Naive thymus-derived CD4-positive, alpha-beta T cell (primary cell): ENCODE data around the gene SPEG. TPM values are rescaled to one million over a fixed set of nuclear protein-coding genes. Genes with fewer than 3 reads are reported as not detected.

Experiments used
- ATAC-seq: fragments of 150-1000 bp; cut with Tn5 transposase; 2 replicates; pipeline ENCODE4 v1.10.0; 2021; ENCODE audit warnings: mild to moderate bottlenecking, moderate library complexity
- CTCF ChIA-PET: fragments of 350-600 bp; sonication (Branson Sonifier 250); formaldehyde crosslinking; loops from one replicate; lab custom pipeline; 2021; ENCODE audit warnings: antibody characterized with exemption; lab: Charles Lee
- POLR2A ChIA-PET: fragments of 350-600 bp; sonication (Branson Sonifier 250); formaldehyde crosslinking; loops from one replicate; lab custom pipeline; 2021; ENCODE audit warnings: antibody characterized with exemption, inconsistent platforms; lab: Charles Lee
- DNase-seq, 9 donors: peaks; one replicate each; pipeline versions ENCODE4 v3.0.0 to v3.0.0-alpha.2; 2020 to 2022; ENCODE audit warnings: mixed read lengths in 1 of 9
- H3K27ac ChIP-seq: one replicate; pipeline ENCODE4 v1.7.0; 2013; ENCODE audit warnings: mild to moderate bottlenecking, low read depth, low read length, moderate library complexity
- H3K27me3 ChIP-seq, 2 donors: one replicate each; pipeline ENCODE4 v1.7.0; 2013; ENCODE audit warnings: low read length in 2 of 2, mild to moderate bottlenecking in 2 of 2, moderate library complexity in 2 of 2; ENCODE audit not compliant: control insufficient read depth in 2 of 2, insufficient read depth in 2 of 2
- H3K36me3 ChIP-seq, 3 experiments: 1 replicate in 2 of 3; 2 replicates in 1 of 3; pipeline ENCODE4 v1.7.0; 2013; ENCODE audit warnings: low read length in 3 of 3, mild to moderate bottlenecking in 3 of 3, moderate library complexity in 1 of 3; ENCODE audit not compliant: insufficient read depth in 3 of 3, control insufficient read depth in 2 of 3
- H3K4me1 ChIP-seq, 2 donors: one replicate each; pipeline ENCODE4 v1.7.0; 2013; ENCODE audit warnings: low read length in 2 of 2, mild to moderate bottlenecking in 2 of 2, moderate library complexity in 1 of 2; ENCODE audit not compliant: control insufficient read depth in 2 of 2, insufficient read depth in 2 of 2
- H3K4me3 ChIP-seq: 2 replicates; pipeline ENCODE4 v1.7.0; 2013; ENCODE audit warnings: mild to moderate bottlenecking, low read length
- H3K9me3 ChIP-seq, 3 experiments: 1 replicate in 2 of 3; 2 replicates in 1 of 3; pipeline ENCODE4 v1.7.0; 2013; ENCODE audit warnings: low read length in 3 of 3; ENCODE audit not compliant: control insufficient read depth in 2 of 3
- H3K27ac Mint-ChIP-seq, 9 donors: one replicate each; pipeline ENCODE4 v1.8.0; 2020 to 2022; ENCODE audit warnings: mixed read lengths in 9 of 9, mild to moderate bottlenecking in 8 of 9, moderate library complexity in 5 of 9, inconsistent platforms in 2 of 9
- H3K27me3 Mint-ChIP-seq, 5 donors: one replicate each; pipeline ENCODE4 v1.8.0; 2021 to 2022; ENCODE audit warnings: mixed read lengths in 5 of 5, mild to moderate bottlenecking in 1 of 5
- H3K36me3 Mint-ChIP-seq, 5 donors: one replicate each; pipeline ENCODE4 v1.8.0; 2020 to 2022; ENCODE audit warnings: mixed read lengths in 5 of 5, mild to moderate bottlenecking in 3 of 5, inconsistent platforms in 1 of 5
- H3K4me1 Mint-ChIP-seq, 7 donors: one replicate each; pipeline ENCODE4 v1.8.0; 2020 to 2022; ENCODE audit warnings: mixed read lengths in 7 of 7, mild to moderate bottlenecking in 3 of 7, inconsistent platforms in 1 of 7
- H3K4me3 Mint-ChIP-seq, 10 donors: one replicate each; pipeline ENCODE4 v1.8.0; 2020 to 2022; ENCODE audit warnings: mild to moderate bottlenecking in 10 of 10, mixed read lengths in 10 of 10, moderate library complexity in 6 of 10, inconsistent platforms in 2 of 10
- H3K9me3 Mint-ChIP-seq, 11 donors: one replicate each; pipeline ENCODE4 v1.8.0; 2020 to 2022; ENCODE audit warnings: mixed read lengths in 11 of 11, mild to moderate bottlenecking in 4 of 11, inconsistent platforms in 1 of 11, moderate library complexity in 1 of 11
- intact Hi-C, 2 donors: fragments of 100-400 bp; cut with micrococcal nuclease; formaldehyde crosslinking; loops; one replicate each; pipeline ENCODE4 v1.15.1; 2023
- polyA plus RNA-seq, 2 donors: library from polyadenylated mRNA; unstranded; fragments of 300-500 nt; fragmentation: Illumina TruSeq; gene quantifications; one replicate each; pipeline ENCODE4 v1.2.3, GENCODE V29; 2021
- total RNA-seq, 6 experiments: library from RNA in 5 of 6; stranded (reverse) in 5 of 6; gene quantifications; 1 replicate in 5 of 6; 2 replicates in 1 of 6; pipeline ENCODE4 v1.2.3 and lab custom pipeline; 2021 to 2026

SPEG gene
- total and polyA plus RNA-seq, 7 experiments from 2014 or later, result 0.26 to 23.2 (median 11.8) TPM

GRCh38 chr2:219402665-219403515 is 31.8 kb upstream of the SPEG start:
- Histone ChIP-seq H3K9me3 (no peaks in the 10 kb centered on the region), H3K27me3 (no peaks in the 10 kb centered on the region), H3K27ac (no peak overlapping the region), H3K36me3 (no peaks in the 10 kb centered on the region), H3K4me3 (no peak overlapping the region), H3K4me1 (peaks cover 0 to 3% of the 10 kb centered on the region in 2 donors)
- Mint-ChIP-seq H3K36me3 (no peaks in the 10 kb centered on the region), H3K4me1 (peaks cover 0 to 9% (median 5%) of the 10 kb centered on the region in 7 donors), H3K4me3 (no peak overlapping the region), H3K9me3 (no peaks in the 10 kb centered on the region), H3K27me3 (peaks cover 0 to 13% (median 7%) of the 10 kb centered on the region in 5 donors), H3K27ac (no peak overlapping the region)
- CTCF ChIA-PET, result interaction anchor here (0.5 to 6.2 kb wide), 11 partner anchors 10 to 244 kb away, joined by 3 to 67 read pairs (median 4); no protein-coding TSS in a partner anchor
- ATAC-seq (peak; percentile 89), DNase-seq (peak in 8 of 9 donors; percentile 37 to 70 (median 62))
- intact Hi-C loops, result loop anchor here (1.0 to 5.0 kb wide), 7 partner anchors 15 to 239 kb away; partner anchors contain the start of gene SPEG (in 1 of the 2)
- POLR2A ChIA-PET, result interaction anchor here (0.6 to 2.0 kb wide), 3 partner anchors 11 to 252 kb away, joined by 3 to 5 read pairs (median 4); no protein-coding TSS in a partner anchor

- Histone ChIP-seq H3K27ac (no peak overlapping the region), H3K36me3 (no peaks in the 10 kb centered on the region), H3K4me1 (peaks cover 0 to 3% of the 10 kb centered on the region in 2 donors), H3K4me3 (no peak overlapping the region), H3K27me3 (no peaks in the 10 kb centered on the region), H3K9me3 (no peaks in the 10 kb centered on the region)
- peaks cover 0 to 18% (median 7%) of the 10 kb centered on the region in 5 donors for H3K27me3 Mint-ChIP-seq
- CTCF ChIA-PET, result interaction anchor here (0.6 to 6.2 kb wide), 10 partner anchors 11 to 282 kb away, joined by 3 to 67 read pairs (median 6); no protein-coding TSS in a partner anchor
- peak overlapping the region in 1 of 9 donors; percentile 1 for H3K27ac Mint-ChIP-seq
- no peaks in the 10 kb centered on the region for H3K36me3 Mint-ChIP-seq
- ATAC-seq, result no peak
- peaks cover 0 to 8% (median 4%) of the 10 kb centered on the region in 7 donors for H3K4me1 Mint-ChIP-seq
- POLR2A ChIA-PET, result no interaction called here
- intact Hi-C loops, result loop anchor here (1.0 to 5.0 kb wide), 7 partner anchors 16 to 238 kb away; partner anchors contain the start of gene SPEG (in 1 of the 2)
- no peak overlapping the region for H3K4me3 Mint-ChIP-seq
- DNase-seq, result no peak
- H3K9me3 Mint-ChIP-seq, result peaks cover 0 to 2% (median 0%) of the 10 kb centered on the region in 11 donors
These were observed 30.8 kb upstream of the SPEG start for GRCh38 chr2:219403861-219404260.

GRCh38 chr2:219404291-219404910 is 30.2 kb upstream of the SPEG start:
- H3K27ac ChIP-seq, result no peak overlapping the region
- H3K27me3 ChIP-seq, result no peaks in the 10 kb centered on the region
- Mint-ChIP-seq H3K27ac (no peak overlapping the region), H3K9me3 (peaks cover 0 to 2% (median 0%) of the 10 kb centered on the region in 11 donors), H3K4me3 (no peak overlapping the region), H3K4me1 (peaks cover 0 to 8% (median 4%) of the 10 kb centered on the region in 7 donors), H3K36me3 (no peaks in the 10 kb centered on the region), H3K27me3 (peaks cover 0 to 18% (median 7%) of the 10 kb centered on the region in 5 donors)
- peaks cover 0 to 3% of the 10 kb centered on the region in 2 donors for H3K4me1 ChIP-seq
- POLR2A ChIA-PET, result no interaction called here
- DNase-seq, result no peak
- no peak for ATAC-seq
- intact Hi-C loops, result loop anchor here in 1 of 2 donors (5.0 kb wide), 1 partner anchor 38 kb away; no protein-coding TSS in a partner anchor
- H3K9me3 ChIP-seq, result no peaks in the 10 kb centered on the region
- H3K4me3 ChIP-seq, result no peak overlapping the region
- CTCF ChIA-PET, result interaction anchor here (0.6 to 6.2 kb wide), 7 partner anchors 12 to 282 kb away, joined by 3 to 67 read pairs (median 6); no protein-coding TSS in a partner anchor
- H3K36me3 ChIP-seq, result no peaks in the 10 kb centered on the region

- POLR2A ChIA-PET, result no interaction called here
- intact Hi-C loops, result loop anchor here in 1 of 2 donors (5.0 kb wide), 1 partner anchor 37 kb away; no protein-coding TSS in a partner anchor
- no peak overlapping the region for H3K4me3 Mint-ChIP-seq
These were observed 29.7 kb upstream of the SPEG start for GRCh38 chr2:219404954-219405353.

GRCh38 chr2:219405451-219405850 is 29.2 kb upstream of the SPEG start:
- no peak overlapping the region for H3K4me3 Mint-ChIP-seq
- H3K36me3 Mint-ChIP-seq, result no peaks in the 10 kb centered on the region
- peaks cover 0 to 2% (median 0%) of the 10 kb centered on the region in 11 donors for H3K9me3 Mint-ChIP-seq
- H3K9me3 ChIP-seq, result no peaks in the 10 kb centered on the region
- no peaks in the 10 kb centered on the region for H3K36me3 ChIP-seq
- H3K4me1 Mint-ChIP-seq, result peaks cover 0 to 8% (median 4%) of the 10 kb centered on the region in 7 donors
- intact Hi-C loops, result no loop called here
- ChIA-PET POLR2A (no interaction called here), CTCF (interaction anchor here (1.4 to 6.2 kb wide), 2 partner anchors 25 to 124 kb away, joined by 3 to 67 read pairs; no protein-coding TSS in a partner anchor)
- H3K4me3 ChIP-seq, result no peak overlapping the region
- H3K4me1 ChIP-seq, result peaks cover 0 to 3% of the 10 kb centered on the region in 2 donors
- DNase-seq, result no peak
- H3K27ac ChIP-seq, result no peak overlapping the region
- no peak for ATAC-seq
- peaks cover 0 to 18% (median 7%) of the 10 kb centered on the region in 5 donors for H3K27me3 Mint-ChIP-seq
- H3K27ac Mint-ChIP-seq, result no peak overlapping the region
- H3K27me3 ChIP-seq, result no peaks in the 10 kb centered on the region

More at GRCh38 chr2:219404954-219405353, 29.7 kb upstream of the SPEG start:
- ATAC-seq (no peak), DNase-seq (no peak)
- Histone ChIP-seq H3K27ac (no peak overlapping the region), H3K9me3 (no peaks in the 10 kb centered on the region), H3K27me3 (no peaks in the 10 kb centered on the region), H3K4me3 (no peak overlapping the region), H3K4me1 (peaks cover 0 to 3% of the 10 kb centered on the region in 2 donors), H3K36me3 (no peaks in the 10 kb centered on the region)
- CTCF ChIA-PET, result interaction anchor here (1.2 to 6.2 kb wide), 4 partner anchors 16 to 125 kb away, joined by 3 to 67 read pairs (median 4); no protein-coding TSS in a partner anchor
- no peak overlapping the region for H3K27ac Mint-ChIP-seq
- peaks cover 0 to 8% (median 4%) of the 10 kb centered on the region in 7 donors for H3K4me1 Mint-ChIP-seq
- peaks cover 0 to 2% (median 0%) of the 10 kb centered on the region in 11 donors for H3K9me3 Mint-ChIP-seq
- H3K36me3 Mint-ChIP-seq, result no peaks in the 10 kb centered on the region
- H3K27me3 Mint-ChIP-seq, result peaks cover 0 to 18% (median 7%) of the 10 kb centered on the region in 5 donors
